Stimulated activated CD8-positive, alpha-beta memory T cell treated with anti-CD3 and anti-CD28 coated beads, Interleukin-12 subunit alpha, Interleukin-12 subunit beta, amount 100 ng/mL, for 4 hours (primary cell): ENCODE results near the gene ZNF474.

Source experiments
- DNase-seq: peaks from one replicate; pipeline ENCODE4 v3.0.0-alpha.2; 2020; ENCODE audit warnings: low read depth

ZNF474 gene

GRCh38 chr5:122181863-122182262 lies 52.5 kb downstream of the ZNF474 start:
- DNase-seq, result no peak

DNA sequence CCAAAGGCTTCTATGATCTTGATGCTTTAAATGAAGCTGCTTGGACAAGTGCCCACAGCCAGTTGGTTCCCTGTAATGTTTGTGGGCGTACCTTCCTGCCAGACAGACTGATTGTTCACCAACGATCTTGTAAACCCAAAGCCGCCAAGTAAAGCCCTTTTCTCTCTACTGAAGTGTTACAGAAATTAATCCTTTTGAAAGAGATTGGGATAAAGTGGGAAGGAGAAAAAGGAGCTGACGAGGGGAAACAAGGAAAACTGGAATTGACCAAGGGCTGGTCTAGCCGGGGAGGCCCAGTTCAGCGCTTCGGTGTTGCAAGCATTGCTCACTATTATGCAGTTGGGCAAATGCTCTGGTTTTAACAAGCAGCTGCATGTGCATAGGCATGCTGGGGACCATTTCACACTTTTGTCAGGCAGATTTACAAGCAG lies 53.2 kb downstream of the ZNF474 start:
- DNase-seq, result no peak

DNA sequence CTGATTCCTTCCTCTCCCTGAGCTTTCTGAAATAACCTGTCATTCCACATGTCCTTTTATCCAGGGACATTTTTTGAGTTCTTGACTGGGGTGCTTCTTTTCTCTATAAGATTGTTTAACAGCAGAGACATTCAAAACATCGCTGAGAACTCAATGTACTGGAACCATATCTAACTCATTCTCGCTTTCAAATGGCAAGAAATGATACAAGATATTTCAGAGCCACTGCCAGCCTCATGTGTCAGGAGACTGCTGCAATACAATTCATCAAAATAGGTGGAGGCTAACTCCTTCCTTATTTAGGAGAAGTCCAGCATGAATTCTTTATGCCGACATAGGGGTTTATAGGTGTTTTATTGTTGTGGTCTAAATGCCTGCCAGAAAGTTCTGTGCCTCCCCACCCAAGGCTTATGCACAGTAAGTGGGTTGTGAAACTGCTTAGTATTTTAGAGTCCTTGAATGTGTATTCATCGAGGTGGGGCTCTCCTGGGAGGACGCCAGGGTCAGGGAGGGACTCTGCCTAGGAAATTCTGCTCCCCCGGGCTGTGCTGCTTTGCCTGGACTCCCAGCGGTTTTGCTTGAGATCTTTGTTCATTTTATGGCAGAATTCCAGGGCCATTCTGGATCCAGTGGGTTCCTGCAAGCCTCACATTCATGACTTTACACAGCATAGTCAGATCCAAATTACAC lies 53.9 kb downstream of the ZNF474 start:
- no peak for DNase-seq

GRCh38 chr5:122183788-122184170 lies 54.4 kb downstream of the ZNF474 start:
- DNase-seq, result no peak

- no peak for DNase-seq
These were observed 55.4 kb downstream of the ZNF474 start for GRCh38 chr5:122184676-122185255.

- DNase-seq, result no peak
These were observed 58.1 kb downstream of the ZNF474 start for GRCh38 chr5:122187426-122187825.

DNA sequence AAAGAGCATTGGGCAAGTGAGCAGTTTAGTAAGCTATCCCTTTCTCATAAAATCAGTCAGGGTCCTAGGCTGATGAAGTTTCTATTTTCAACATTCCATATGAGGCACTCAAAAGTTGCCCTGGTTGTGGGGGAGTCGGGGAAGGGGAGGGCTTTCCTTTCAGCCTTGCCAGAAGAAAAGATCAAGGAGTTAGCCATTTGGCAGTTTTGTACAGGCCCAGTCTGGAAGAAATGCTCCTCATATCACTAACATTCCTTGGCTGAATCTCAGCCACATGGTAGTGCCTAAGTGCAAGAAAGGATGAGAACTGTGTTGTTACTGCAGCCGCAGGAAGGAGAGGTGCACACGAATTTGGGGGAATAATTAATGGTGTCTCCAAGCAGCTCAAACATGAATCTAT lies 60.8 kb downstream of the ZNF474 start:
- DNase-seq, result no peak

DNA sequence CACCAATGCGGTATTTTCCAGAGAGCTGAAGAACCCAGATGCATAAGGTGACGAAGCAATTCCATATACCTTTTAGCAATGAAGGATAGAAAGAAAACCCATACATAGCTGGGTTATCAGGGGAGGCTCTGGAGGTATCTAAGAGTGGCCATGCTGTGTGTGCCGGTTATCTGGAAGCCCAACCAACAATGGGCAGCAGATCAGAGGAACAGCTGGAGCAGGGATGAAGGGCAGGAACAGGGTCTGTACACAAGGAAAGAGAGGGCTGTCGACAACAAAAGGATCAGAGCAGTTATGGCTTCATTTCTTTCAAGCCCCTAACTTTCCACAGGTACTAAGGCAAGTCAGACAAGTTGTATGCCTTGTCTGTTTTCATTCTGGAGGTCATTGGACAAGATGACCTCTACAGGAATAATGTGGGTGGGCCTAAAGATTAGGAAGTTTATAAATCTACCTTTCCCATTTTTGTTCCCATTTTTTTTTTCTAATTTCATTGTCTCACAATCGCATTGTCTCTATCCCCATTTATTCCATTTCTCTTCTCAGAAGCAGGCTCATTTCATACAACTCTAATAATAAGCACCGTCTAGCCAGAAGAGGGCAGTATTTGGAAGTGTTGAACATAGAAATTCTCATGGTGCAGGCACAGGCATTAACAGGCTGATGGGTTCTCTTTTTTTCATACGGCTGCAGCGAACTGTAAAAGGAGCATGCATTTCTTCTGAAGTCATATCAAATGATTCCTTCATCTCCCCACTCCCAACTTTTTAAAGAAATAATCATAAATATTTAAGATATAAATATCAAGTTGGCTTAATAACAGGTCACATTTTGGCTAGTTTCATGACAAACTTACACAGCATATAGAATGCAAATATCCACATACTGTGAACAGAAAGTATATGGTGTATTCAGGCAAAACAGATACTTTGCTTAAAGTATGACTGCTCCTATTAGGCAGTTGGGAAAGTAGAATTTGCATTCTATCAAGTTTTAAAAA lies 63.5 kb downstream of the ZNF474 start:
- DNase-seq, result no peak

DNA sequence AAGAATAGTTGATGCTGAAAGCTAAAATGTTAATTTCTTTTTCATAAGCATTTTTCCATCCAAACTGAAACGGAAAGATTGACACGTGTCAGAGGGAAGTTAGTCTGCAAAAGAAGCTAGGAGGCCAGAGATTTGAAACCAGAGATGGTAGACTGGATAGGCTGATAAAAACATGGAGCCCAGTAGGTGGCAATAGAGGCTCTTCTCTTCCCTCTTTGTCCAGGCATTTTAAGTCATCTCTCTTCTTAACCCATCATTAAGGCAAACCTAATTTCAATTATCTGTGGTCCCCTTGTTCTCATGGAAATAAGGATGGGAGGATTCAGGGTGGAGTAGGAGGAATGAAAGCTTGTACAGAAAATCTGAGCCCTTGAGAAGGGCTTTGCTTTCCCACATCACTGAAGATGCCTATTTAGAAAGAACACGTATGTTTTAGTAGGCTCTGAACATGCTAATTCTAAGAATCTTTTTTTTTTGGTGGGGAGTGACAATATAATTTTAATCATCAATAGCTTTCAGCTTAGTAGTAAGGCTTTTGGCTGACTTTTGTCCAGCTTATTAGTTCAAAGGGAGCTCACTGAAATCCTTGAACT lies 66.6 kb downstream of the ZNF474 start:
- DNase-seq, result no peak

GRCh38 chr5:122199146-122199545 lies 69.8 kb downstream of the ZNF474 start:
- DNase-seq, result no peak

GRCh38 chr5:122200450-122200849 lies 71.1 kb downstream of the ZNF474 start:
- no peak for DNase-seq

GRCh38 chr5:122200865-122201264 lies 71.5 kb downstream of the ZNF474 start:
- no peak for DNase-seq

GRCh38 chr5:122201365-122201764 lies 72.0 kb downstream of the ZNF474 start:
- DNase-seq, result no peak

DNA sequence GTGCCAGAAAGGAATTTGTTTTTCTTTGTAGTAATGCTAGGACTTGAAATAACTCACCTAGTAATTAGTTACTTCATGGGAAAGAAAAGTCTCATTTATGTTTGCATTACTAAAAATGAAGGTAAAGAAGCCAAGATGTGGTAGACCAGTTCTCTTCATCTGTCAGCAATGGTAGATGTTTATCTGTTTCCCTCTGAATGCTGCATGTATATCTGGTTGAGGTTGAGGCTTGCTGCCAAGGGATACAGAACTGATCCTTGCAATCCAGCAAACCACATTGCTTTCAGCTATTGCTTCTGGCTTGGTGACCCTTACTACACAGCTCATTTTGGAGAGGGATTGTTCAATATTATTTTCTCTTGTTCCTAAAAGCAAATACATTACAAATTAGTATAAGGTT lies 73.6 kb downstream of the ZNF474 start:
- no peak for DNase-seq
